OCI-LY7 (cell line): ENCODE measurements around the gene FMR1. TPM values are rescaled to one million over a fixed set of nuclear protein-coding genes. Genes with fewer than 3 reads are reported as not detected.

Source experiments
- BruUV-seq: library from RNA; stranded (reverse); fragments of 400-500 nt; replicated peaks from 2 replicates; lab custom pipeline; 2021; lab: Mats Ljungman, UMichigan
- CTCF ChIA-PET: fragments of 300-600 bp; sonication (Branson Sonifier 250); formaldehyde crosslinking; loops from one replicate; lab custom pipeline; 2022; ENCODE audit warnings: antibody characterized with exemption; ENCODE audit not compliant: unreplicated experiment; lab: Charles Lee
- POLR2A ChIA-PET: fragments of 300-600 bp; sonication (Branson Sonifier 250); formaldehyde crosslinking; loops from one replicate; lab custom pipeline; 2022; ENCODE audit warnings: antibody characterized with exemption; lab: Charles Lee
- DNase-seq: peaks from one replicate; pipeline ENCODE4 v3.0.0-alpha.2; 2015; ENCODE audit warnings: low spot score
- H2AFZ ChIP-seq: fragments of 200-600 bp; sonication (generic), shearing (Covaris generic); 2 replicates; pipeline ENCODE4 v1.6.1; 2014; ENCODE audit warnings: mild to moderate bottlenecking, antibody characterized with exemption, low read length, moderate library complexity
- H3K27ac ChIP-seq: fragments of 200-600 bp; sonication (generic); 2 replicates; pipeline ENCODE4 v1.5.1; 2014; ENCODE audit warnings: mixed run types, low read depth, mild to moderate bottlenecking, moderate library complexity, low read length, inconsistent platforms; ENCODE audit not compliant: poor library complexity, severe bottlenecking
- H3K36me3 ChIP-seq: fragments of 200-600 bp; sonication (generic); 2 replicates; pipeline ENCODE4 v1.6.1; 2014; ENCODE audit warnings: mild to moderate bottlenecking, antibody characterized with exemption, low read length, moderate library complexity, mixed read lengths; ENCODE audit not compliant: insufficient read depth
- H3K4me1 ChIP-seq: fragments of 200-600 bp; sonication (generic); 2 replicates; pipeline ENCODE4 v1.5.1; 2014; ENCODE audit warnings: mild to moderate bottlenecking, low read length; ENCODE audit not compliant: insufficient read depth, poor library complexity, severe bottlenecking
- H3K4me2 ChIP-seq: fragments of 200-600 bp; sonication (generic); 2 replicates; pipeline ENCODE4 v1.6.1; 2014; ENCODE audit warnings: mild to moderate bottlenecking, low read length
- H3K4me3 ChIP-seq: fragments of 200-600 bp; sonication (generic); 2 replicates; pipeline ENCODE4 v1.5.1; 2014; ENCODE audit warnings: mild to moderate bottlenecking, low read depth, low read length; ENCODE audit not compliant: poor library complexity, severe bottlenecking
- H3K79me2 ChIP-seq: fragments of 200-600 bp; sonication (generic); 2 replicates; pipeline ENCODE4 v1.6.1; 2016; ENCODE audit warnings: low read depth, mild to moderate bottlenecking, low read length, moderate library complexity, mixed read lengths; ENCODE audit not compliant: insufficient read depth
- H3K9me2 ChIP-seq: fragments of 200-600 bp; sonication (generic); 2 replicates; pipeline ENCODE4 v1.6.1; 2016; ENCODE audit warnings: mild to moderate bottlenecking, low read length, mixed read lengths; ENCODE audit not compliant: insufficient read depth
- H3K9me3 ChIP-seq: fragments of 200-600 bp; sonication (generic); 2 replicates; pipeline ENCODE4 v1.6.1; 2014; ENCODE audit warnings: mild to moderate bottlenecking, mixed run types, low read length, mixed read lengths
- H4K20me1 ChIP-seq: fragments of 200-600 bp; sonication (generic); 2 replicates; pipeline ENCODE4 v1.6.1; 2014; ENCODE audit warnings: mild to moderate bottlenecking, antibody characterized with exemption, low read length, moderate library complexity, mixed read lengths; ENCODE audit not compliant: insufficient read depth
- CTCF ChIP-seq: fragments of 200-600 bp; sonication (generic); conservative IDR thresholded peaks from 2 replicates; pipeline ENCODE4 v1.5.1; 2014; ENCODE audit warnings: mild to moderate bottlenecking, antibody characterized with exemption, low read length, moderate library complexity, mixed read lengths
- EZH2phosphoT487 ChIP-seq: fragments of 200-600 bp; sonication (generic); IDR thresholded peaks from 2 replicates; pipeline ENCODE4 v1.6.1; 2018; ENCODE audit warnings: low read depth, borderline replicate concordance, mild to moderate bottlenecking, mixed run types, antibody characterized with exemption, low read length, moderate library complexity, mixed read lengths
- intact Hi-C: fragments of 100-400 bp; cut with micrococcal nuclease; formaldehyde crosslinking; loops from one replicate; pipeline ENCODE4 v1.10.0; 2022; ENCODE audit not compliant: unreplicated experiment
- total RNA-seq, 2 experiments: library from RNA; depleted of rRNA in 1 of 2; stranded (reverse); fragments of >200 nt in 1 of 2; shearing (Covaris generic) in 1 of 2; gene quantifications; 2 replicates each; pipeline ENCODE4 v1.2.3, GENCODE V29; 2014 to 2022

The FMR1 gene
- total RNA-seq, 2 experiments from 2014 or later = 19.6 to 46.7 TPM

- TF ChIP-seq CTCF (no peak), EZH2phosphoT487 (no peak)
- H3K79me2 ChIP-seq = peaks cover 33% of the 10 kb centered on the region; the same call in 1 of the 2 replicates
- POLR2A ChIA-PET = no interaction called here
These were observed 11.9 kb downstream of the FMR1 start for GRCh38 chrX:147923605-147924004.

GRCh38 chrX:147927256-147927655, 15.5 kb downstream of the FMR1 start:
- no peaks in the 10 kb centered on the region; the same call in 1 of the 2 replicates for H3K79me2 ChIP-seq
- H4K20me1 ChIP-seq = no peaks in the 10 kb centered on the region
- TF ChIP-seq CTCF = no peak
- TF ChIP-seq EZH2phosphoT487 = no peak
- ChIA-PET POLR2A (interaction anchor here (1.1 kb wide), 1 partner anchor 15 kb away, joined by 3 read pairs; no protein-coding TSS in a partner anchor), CTCF (no interaction called here)
- no peak for DNase-seq
- H2AFZ ChIP-seq = no peak overlapping the region
- H3K9me2 ChIP-seq = no peaks in the 10 kb centered on the region
- BruUV-seq = no TSS peak
- no peak overlapping the region for H3K4me3 ChIP-seq
- H3K27ac ChIP-seq = no peak overlapping the region
- H3K4me2 ChIP-seq = no peak overlapping the region
- intact Hi-C loops = no loop called here
- no peaks in the 10 kb centered on the region for H3K4me1 ChIP-seq
- peaks cover 69% of the 10 kb centered on the region for H3K36me3 ChIP-seq
- H3K9me3 ChIP-seq = no peaks in the 10 kb centered on the region

More at GRCh38 chrX:147923605-147924004, 11.9 kb downstream of the FMR1 start:
- H3K4me1 ChIP-seq = no peaks in the 10 kb centered on the region
- H3K4me2 ChIP-seq = no peak overlapping the region
- H3K9me2 ChIP-seq = no peaks in the 10 kb centered on the region
- H3K9me3 ChIP-seq = no peaks in the 10 kb centered on the region
- H3K4me3 ChIP-seq = no peak overlapping the region
- 0 out of 2 replicates have a peak, but pooled peaks cover 4% of the 10 kb centered on the region for H4K20me1 ChIP-seq
- intact Hi-C loops = no loop called here
- no peak for DNase-seq
- CTCF ChIA-PET = no interaction called here
- no TSS peak for BruUV-seq
- H3K27ac ChIP-seq = no peak overlapping the region
- no peak overlapping the region for H2AFZ ChIP-seq
- H3K36me3 ChIP-seq = peaks cover 45% of the 10 kb centered on the region

- Histone ChIP-seq H3K36me3 (peaks cover 82% of the 10 kb centered on the region), H3K9me3 (no peaks in the 10 kb centered on the region), H3K9me2 (no peaks in the 10 kb centered on the region), H3K4me3 (no peak overlapping the region), H4K20me1 (no peaks in the 10 kb centered on the region), H2AFZ (no peak overlapping the region), H3K79me2 (no peaks in the 10 kb centered on the region), H3K4me1 (no peaks in the 10 kb centered on the region), H3K4me2 (no peak overlapping the region), H3K27ac (no peak overlapping the region)
- no TSS peak for BruUV-seq
- no peak for DNase-seq
- TF ChIP-seq CTCF (no peak), EZH2phosphoT487 (no peak)
- intact Hi-C loops = no loop called here
- CTCF ChIA-PET = no interaction called here
- POLR2A ChIA-PET = no interaction called here
These were observed 22.1 kb downstream of the FMR1 start for GRCh38 chrX:147933815-147934214.
